ENCODE measurements around the gene PKP4.

The PKP4 gene

DNA sequence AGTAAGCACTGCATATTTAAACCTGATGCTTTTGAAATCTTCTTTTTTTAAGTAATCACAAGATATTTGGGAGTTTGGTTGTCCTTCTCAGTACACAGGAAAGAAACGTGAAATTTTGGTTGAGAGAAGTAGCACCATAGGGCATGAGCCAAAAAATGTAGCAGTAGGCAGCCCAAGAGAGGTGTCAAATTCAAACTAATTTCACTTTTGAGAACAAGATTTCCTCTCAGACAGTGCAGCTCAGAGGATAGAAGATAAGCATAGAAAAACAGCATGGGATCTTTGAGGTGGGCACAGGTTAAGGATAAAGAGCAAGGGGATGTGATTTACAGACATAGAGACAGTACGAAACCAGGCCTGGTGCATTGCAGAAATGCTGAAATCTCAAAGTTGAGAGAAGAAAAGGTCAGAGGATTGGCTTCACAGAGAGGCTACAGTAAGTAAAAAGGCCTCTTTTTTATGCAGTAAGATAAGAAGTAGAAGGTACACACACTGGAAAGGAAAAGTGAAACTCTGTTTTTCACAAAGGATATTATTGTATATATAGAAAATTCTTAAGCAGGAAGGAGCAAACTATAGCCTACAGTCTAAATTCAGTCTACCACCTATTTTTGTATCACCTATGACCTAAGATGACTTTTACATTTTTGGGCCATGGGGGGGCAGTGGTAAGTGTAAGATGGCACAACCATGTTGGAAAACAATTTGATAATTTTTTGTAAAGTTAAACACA is 89.8 kb downstream of the PKP4 start:
- no peak for DNase-seq

- DNase-seq = no peak
Observed at GRCh38 chr2:158553257-158553656, 96.5 kb downstream of the PKP4 start.

DNA sequence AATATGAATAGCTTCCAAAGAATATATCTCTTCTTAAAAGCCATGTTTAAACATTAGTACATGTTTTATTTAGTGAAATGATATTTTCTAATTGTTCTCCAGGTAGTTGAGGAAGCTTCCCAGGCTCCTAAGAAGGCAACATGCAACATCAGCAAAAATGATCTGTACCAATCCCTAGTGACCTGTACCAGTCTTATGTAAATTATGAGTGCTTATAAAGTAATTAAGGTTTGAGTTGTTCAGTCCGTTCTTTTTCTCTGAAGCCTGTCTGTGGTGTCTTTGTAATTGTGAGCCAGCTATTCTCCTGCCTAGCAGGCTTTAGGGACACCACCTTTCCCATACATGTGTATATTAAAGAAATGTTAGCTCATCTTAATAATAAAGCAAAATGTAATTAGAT is 98.2 kb downstream of the PKP4 start:
- no peak for DNase-seq

GRCh38 chr2:158556124-158556523 is 99.4 kb downstream of the PKP4 start:
- no peak for DNase-seq

DNA sequence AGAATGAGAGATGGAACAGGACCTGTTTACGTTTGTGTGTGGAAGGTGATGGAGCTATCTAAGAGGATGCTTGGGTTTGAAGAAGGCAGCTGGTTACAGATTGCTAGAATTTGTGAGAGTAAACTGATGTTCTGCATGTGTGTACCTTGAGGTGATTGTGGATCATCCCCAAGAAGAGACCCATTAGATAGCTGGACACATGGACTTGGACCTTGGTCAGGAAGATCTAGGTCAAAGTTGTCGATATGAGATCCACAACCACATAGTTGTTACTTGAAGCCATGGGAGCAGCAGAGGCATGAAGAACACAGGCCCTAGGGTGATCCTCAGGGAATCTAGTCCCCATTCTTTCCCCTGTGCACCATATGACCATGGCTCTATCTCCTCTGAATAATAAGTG is 101.0 kb downstream of the PKP4 start:
- DNase-seq = no peak

DNA sequence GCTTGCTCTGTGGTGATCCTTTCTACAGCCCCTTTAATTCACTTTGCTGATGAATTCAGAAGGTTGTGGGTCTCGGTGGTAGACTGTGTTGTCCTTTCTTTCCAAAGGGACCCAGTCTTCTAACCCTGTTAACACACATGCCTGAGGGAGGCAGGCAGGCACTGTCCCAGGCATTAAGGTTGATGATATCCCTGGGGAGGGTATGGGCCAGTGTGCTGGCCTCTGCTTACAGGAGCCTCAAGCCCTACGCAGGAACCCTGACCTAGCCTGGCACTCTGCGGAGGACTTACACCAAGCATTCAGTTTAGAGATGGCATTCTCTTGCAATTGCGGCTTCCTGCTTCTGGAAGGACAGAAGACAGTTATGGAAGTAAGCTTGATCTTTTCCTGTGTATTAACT is 102.5 kb downstream of the PKP4 start:
- DNase-seq = no peak

DNA sequence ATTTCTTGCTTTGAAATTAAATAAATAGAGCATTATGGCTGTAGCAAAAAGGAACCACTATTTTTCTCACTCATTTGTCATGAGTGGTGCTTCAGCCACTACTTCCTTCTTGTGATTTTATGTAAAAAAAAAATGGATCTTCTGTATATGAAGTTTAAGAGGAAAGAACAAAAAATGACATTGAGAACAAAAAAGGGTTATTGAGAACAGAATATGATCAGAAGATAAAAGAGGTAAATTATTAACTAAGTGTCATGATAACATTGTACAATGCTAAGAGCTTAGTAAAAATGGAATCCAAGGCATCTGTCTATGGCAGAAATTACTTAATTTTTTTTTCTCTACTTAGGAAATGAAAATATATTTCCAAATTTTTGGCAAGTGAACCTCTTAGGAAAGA is 103.5 kb downstream of the PKP4 start:
- DNase-seq = no peak

GRCh38 chr2:158561054-158561453 is 104.3 kb downstream of the PKP4 start:
- no peak for DNase-seq

DNA sequence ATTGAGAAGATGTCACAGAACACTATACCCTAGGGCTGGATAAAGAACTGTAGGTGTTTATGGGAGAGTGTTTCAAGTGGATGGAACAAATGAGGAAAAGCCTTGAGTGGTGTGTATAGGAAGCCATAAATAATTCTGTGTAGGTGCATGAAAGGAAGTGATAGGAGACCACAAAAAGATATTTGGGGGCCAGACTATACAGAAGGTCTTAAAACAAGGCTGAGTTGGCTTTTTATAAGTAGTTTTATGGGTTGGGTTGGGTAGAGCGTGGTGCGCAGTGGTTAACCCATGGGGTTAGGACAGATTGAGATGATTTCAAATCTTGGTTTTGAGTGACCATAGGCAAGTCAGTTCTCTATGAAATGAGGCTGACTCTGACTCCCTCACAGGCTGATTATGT is 110.5 kb downstream of the PKP4 start:
- no peak for DNase-seq

DNA sequence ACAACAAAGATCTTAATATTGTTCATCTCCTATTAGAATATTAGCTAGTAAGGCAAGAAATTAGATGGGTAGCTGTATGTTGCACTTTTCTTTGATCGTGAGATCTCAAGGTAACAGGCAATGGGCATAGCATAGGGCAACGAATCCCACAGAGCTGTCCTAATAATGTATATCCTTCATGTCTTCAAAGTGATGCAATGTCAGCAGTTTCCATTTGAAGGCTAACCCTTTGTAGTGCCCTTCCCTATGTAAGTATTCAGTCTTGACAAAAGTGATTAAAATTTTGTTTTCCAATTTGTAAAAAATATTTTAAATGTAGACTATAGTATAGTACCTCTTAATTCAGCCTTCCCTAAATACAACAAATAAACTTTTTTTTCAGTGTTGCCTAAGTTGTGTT is 112.5 kb downstream of the PKP4 start:
- no peak for DNase-seq

GRCh38 chr2:158570869-158571268 is 114.1 kb downstream of the PKP4 start:
- DNase-seq = no peak

GRCh38 chr2:158573739-158574138 is 117.0 kb downstream of the PKP4 start:
- no peak for DNase-seq

- DNase-seq = no peak
Observed at GRCh38 chr2:158575051-158575635, 118.4 kb downstream of the PKP4 start.

- no peak for DNase-seq
Observed at GRCh38 chr2:158577141-158577540, 120.4 kb downstream of the PKP4 start.

DNA sequence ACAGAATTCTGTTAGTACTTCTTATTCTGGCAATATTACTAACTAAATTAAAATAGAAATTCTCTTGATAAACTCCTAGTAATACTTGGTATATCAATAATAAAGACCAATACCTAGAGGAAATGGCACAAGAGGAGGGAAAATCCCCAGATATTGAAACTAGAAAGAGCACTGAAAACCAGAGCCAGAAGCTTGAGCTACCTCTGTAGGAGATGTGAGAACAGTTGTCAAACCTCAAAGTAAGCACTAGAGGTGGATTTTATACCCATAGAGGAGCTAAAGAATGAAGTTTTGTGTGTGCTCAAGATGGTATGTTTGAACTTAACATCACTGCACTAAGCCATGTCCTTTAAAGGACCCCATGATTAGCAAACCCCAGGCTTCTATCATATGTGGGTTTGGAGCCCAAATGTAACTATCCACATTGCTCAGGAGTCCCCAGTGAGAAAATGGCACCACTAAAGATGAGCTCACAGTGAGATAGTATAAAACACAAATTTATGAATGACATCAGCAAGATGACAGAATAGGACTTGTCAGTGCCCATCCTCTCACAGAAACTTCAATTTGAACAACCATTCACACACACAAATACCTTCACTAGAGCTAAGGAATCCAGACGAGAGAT is 122.1 kb downstream of the PKP4 start:
- no peak for DNase-seq

DNA sequence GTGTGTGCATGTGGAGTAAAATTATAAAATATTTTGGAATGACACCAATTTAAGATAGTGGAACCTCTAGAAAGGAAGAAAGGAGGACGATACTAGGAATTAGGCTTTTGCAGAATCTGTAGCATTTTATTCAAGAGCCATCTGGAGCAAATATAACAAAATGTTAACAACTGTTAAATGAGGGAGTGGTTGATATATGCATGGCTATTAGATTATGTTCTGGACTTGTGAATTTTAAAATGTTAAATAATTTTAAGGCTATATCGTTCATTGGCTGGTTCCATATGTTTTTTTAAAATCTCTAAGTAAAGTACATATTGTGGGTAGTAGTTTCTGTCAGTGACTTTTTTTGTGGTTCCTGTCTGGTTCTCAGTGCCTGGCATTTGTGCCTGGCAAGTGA is 123.2 kb downstream of the PKP4 start:
- DNase-seq = no peak

GRCh38 chr2:158580760-158581159 is 124.0 kb downstream of the PKP4 start:
- DNase-seq = no peak

- no peak for DNase-seq
Observed at GRCh38 chr2:158582670-158583069, 125.9 kb downstream of the PKP4 start.

DNA sequence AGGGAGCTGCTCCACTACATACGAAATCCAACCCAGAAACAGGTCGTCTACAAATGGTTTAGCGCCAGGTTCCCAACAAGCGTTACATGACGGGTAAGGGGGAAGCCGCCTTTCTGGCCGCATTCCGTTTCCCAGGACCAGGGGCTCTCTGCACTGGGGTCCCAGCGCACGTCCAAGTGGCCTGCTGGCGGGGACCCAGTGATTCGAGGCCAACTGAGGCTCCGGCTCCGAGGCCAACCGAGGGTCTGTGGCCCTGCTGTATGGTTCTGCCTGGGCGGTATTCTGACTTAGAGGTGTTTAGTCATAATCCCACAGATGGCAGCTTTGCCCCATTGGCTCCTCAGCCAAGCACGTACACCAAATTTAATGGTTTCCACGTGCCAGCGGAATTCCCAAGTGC is 127.2 kb downstream of the PKP4 start:
- no peak for DNase-seq

DNA sequence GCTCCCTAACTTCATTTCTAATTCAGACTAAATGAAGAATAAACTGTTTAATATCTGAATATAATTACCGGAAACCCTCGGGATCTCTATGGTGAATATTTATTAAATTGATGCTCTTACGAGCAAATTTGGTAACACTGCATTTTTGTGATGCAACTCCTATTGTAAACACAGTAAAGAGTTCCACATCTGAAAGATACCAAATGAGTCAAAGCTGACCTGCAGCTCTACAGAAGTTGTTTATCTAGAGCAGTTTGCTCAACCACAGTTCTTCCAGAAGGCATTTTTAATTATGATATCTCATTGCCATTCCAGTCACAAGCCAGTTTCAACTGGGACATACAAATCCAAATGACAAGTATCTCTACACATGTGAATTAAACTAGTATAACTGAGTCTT is 129.7 kb downstream of the PKP4 start:
- no peak for DNase-seq

- DNase-seq = no peak
Observed at GRCh38 chr2:158589303-158589702, 132.6 kb downstream of the PKP4 start.

- DNase-seq = peak; percentile 83
Observed at GRCh38 chr2:158598862-158599517, 142.2 kb downstream of the PKP4 start.

GRCh38 chr2:158599609-158600008 is 142.9 kb downstream of the PKP4 start:
- no peak for DNase-seq
